ENCODE results near the gene MIAT. TPM values are rescaled to one million over a fixed set of nuclear protein-coding genes. Genes with fewer than 3 reads are reported as not detected.
A peak's percentile ranks its signal among the peaks of the same experiment; 100 is the strongest.

MIAT gene
- total and polyA plus RNA-seq, 2 of the 4 experiments (the other 2 are of a cell fraction), result 0.54 to 0.65 TPM

- TF ChIP-seq, protein P1, sequence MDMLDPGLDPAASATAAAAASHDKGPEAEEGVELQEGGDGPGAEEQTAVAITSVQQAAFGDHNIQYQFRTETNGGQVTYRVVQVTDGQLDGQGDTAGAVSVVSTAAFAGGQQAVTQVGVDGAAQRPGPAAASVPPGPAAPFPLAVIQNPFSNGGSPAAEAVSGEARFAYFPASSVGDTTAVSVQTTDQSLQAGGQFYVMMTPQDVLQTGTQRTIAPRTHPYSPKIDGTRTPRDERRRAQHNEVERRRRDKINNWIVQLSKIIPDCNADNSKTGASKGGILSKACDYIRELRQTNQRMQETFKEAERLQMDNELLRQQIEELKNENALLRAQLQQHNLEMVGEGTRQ (IDR thresholded peaks at IDR 0.05; ENCODE audit: low read depth, low read length), result no peak
Measured at GRCh38 chr22:26671317-26672059, 14.1 kb downstream of the MIAT start (continued).

GRCh38 chr22:26672060-26672471 lies 14.7 kb downstream of the MIAT start:
- peak overlapping the region; percentile 55; the same call in 2 of the 3 replicates for H2BK15ac ChIP-seq (ENCODE audit: low read depth, low read length)
- H3K56ac ChIP-seq (ENCODE audit: extremely low read depth, insufficient read depth, low read length), result peak overlapping the region; percentile 48
- 0 out of 2 replicates have a peak, but pooled peaks cover 3% of the 10 kb centered on the region for H4K20me1 ChIP-seq (ENCODE audit: insufficient read depth, low read length)
- peak overlapping the region; percentile 97 for H2AK9ac ChIP-seq (replicated peaks; ENCODE audit: low read depth, low read length, poor library complexity)
- no peaks in the 10 kb centered on the region for H3K36me3 ChIP-seq (ENCODE audit: control insufficient read depth, insufficient read depth, low read length)
- peak overlapping the region; percentile 97 for H4K5ac ChIP-seq (ENCODE audit: low read depth, low read length)
- no peaks in the 10 kb centered on the region for H3K27me3 ChIP-seq (ENCODE audit: control insufficient read depth, insufficient read depth, low read length)
- in situ Hi-C loops (cut with MboI; ENCODE audit: low sequenced_read_pairs) (no loop called here), dilution Hi-C loops (cut with HindIII; ENCODE audit: low sequenced_read_pairs, unreplicated experiment) (no loop called here), intact Hi-C loops (cut with micrococcal nuclease) (loop anchor here (10.0 kb wide), 3 partner anchors 223 to 443 kb away; no protein-coding TSS in a partner anchor)
- peaks cover 24 to 34% of the 10 kb centered on the region in 2 experiments for H3K79me1 ChIP-seq (ENCODE audit: low read depth in 1 of 2, low read length in 2 of 2)
- peak overlapping the region; percentile 73 for H3K4me3 ChIP-seq (ENCODE audit: insufficient read depth, low read depth, low read length)
- ChIA-PET POLR2A (ENCODE audit: unreplicated experiment) (interaction anchor here (0.8 kb wide), 1 partner anchor 9 kb away, joined by 3 read pairs; no protein-coding TSS in a partner anchor), CTCF (no interaction called here)
- peak overlapping the region; percentile 95 for H3K4ac ChIP-seq (ENCODE audit: low read depth, low read length)
- H3K9ac ChIP-seq (ENCODE audit: low read depth, low read length), result peak overlapping the region; percentile 62
- H3K9me1 ChIP-seq (ENCODE audit: insufficient read depth, low read length), result peaks cover 23% of the 10 kb centered on the region
- peak overlapping the region; percentile 93 for H2AFZ ChIP-seq (replicated peaks; ENCODE audit: low read length, poor library complexity)
- peak overlapping the region; percentile 87 for H2BK120ac ChIP-seq (ENCODE audit: low read depth, low read length)
- H2BK20ac ChIP-seq (ENCODE audit: low read depth, low read length), result peak overlapping the region; percentile 30
- peak overlapping the region; percentile 94 for H2AK5ac ChIP-seq (ENCODE audit: low read depth, low read length)
- H3K18ac ChIP-seq (ENCODE audit: low read depth, low read length), result peak overlapping the region; percentile 78
- peak overlapping the region; percentile 83 for H3K4me2 ChIP-seq (ENCODE audit: low read depth, low read length)
- peak overlapping the region; percentile 97 for H4K91ac ChIP-seq (ENCODE audit: insufficient read depth, low read depth, low read length)
- H3K9me3 ChIP-seq (ENCODE audit: control insufficient read depth, insufficient read depth, low read length), result no peaks in the 10 kb centered on the region
- WGBS, 2 experiments (ENCODE audit: extremely low coverage in 2 of 2, insufficient read length in 1 of 2), result 100% methylated on average over 1 of the region's 8 CpGs; no CpG with 5 or more reads in 1 of the 2 experiments
- H3K4me1 ChIP-seq (ENCODE audit: control insufficient read depth, insufficient read depth, low read length), result peaks cover 10% of the 10 kb centered on the region
- H2BK5ac ChIP-seq (ENCODE audit: low read depth, low read length, poor library complexity, severe bottlenecking), result peak overlapping the region; percentile 85
- H3K23ac ChIP-seq (ENCODE audit: low read depth, low read length), result peak overlapping the region; percentile 79; the same call in 1 of the 2 replicates
- peak overlapping the region; percentile 92 for H3K27ac ChIP-seq (ENCODE audit: insufficient read depth, low read length)
- H3K14ac ChIP-seq (replicated peaks; ENCODE audit: low read depth, low read length), result peak overlapping the region; percentile 87
- DNase-seq, result no peak
- peak overlapping the region; percentile 72 to 98 for H4K8ac ChIP-seq (ENCODE audit: low read depth in 2 of 2, low read length in 2 of 2)
- ATAC-seq (ENCODE audit: low read depth), result no peak
- BruUV-seq (replicated peaks), result no TSS peak
- TF ChIP-seq POLR2A (IDR thresholded peaks at IDR 0.05; ENCODE audit: low read depth, low read length) (no peak), RAD21 (IDR thresholded peaks at IDR 0.05; ENCODE audit: low read length) (no peak), MAFK (IDR thresholded peaks at IDR 0.05; ENCODE audit: low read depth, low read length) (no peak), MXI1 (IDR thresholded peaks at IDR 0.05; ENCODE audit: borderline replicate concordance, low read depth, low read length) (no peak), FOS (IDR thresholded peaks at IDR 0.05; ENCODE audit: low read depth, low read length) (no peak), SMC3 (IDR thresholded peaks at IDR 0.05; ENCODE audit: low read depth, low read length) (no peak), RFX5 (IDR thresholded peaks at IDR 0.05; ENCODE audit: low read depth, low read length) (no peak), NFE2L2 (IDR thresholded peaks at IDR 0.05; ENCODE audit: low read depth, low read length) (no peak), CHD1 (IDR thresholded peaks at IDR 0.05; ENCODE audit: low read depth, low read length) (no peak), MAZ (IDR thresholded peaks at IDR 0.05; ENCODE audit: borderline replicate concordance, low read depth, low read length) (no peak), RCOR1 (IDR thresholded peaks at IDR 0.05; ENCODE audit: insufficient replicate concordance, low read length) (no peak), ELK1 (IDR thresholded peaks at IDR 0.05; ENCODE audit: borderline replicate concordance, low read depth, low read length) (no peak)
- TF ChIP-seq, protein P1 (IDR thresholded peaks at IDR 0.05; ENCODE audit: low read depth, low read length), result no peak

All from IMR-90 (cell line).